Smooth muscle cell (in vitro differentiated cells): ENCODE data around the gene FAM240A. TPM values are rescaled to one million over a fixed set of nuclear protein-coding genes. Genes with fewer than 3 reads are reported as not detected.

ENCODE experiments used
- DNase-seq: peaks from one replicate; lab custom pipeline; 2025; ENCODE audit not compliant: unreplicated experiment; lab: John Stamatoyannopoulos, UW
- H2AFZ ChIP-seq: fragments of 200-600 bp; sonication (generic); 2 replicates; pipeline ENCODE4 v1.6.0; 2016; ENCODE audit warnings: antibody characterized with exemption, low read depth, mild to moderate bottlenecking
- H3F3A ChIP-seq: fragments of 200-600 bp; sonication (generic); 2 replicates; pipeline ENCODE4 v1.6.0; 2017; ENCODE audit warnings: antibody characterized with exemption, low read depth
- H3K27ac ChIP-seq: fragments of 200-600 bp; sonication (generic); 2 replicates; pipeline ENCODE4 v1.5.1; 2016; ENCODE audit warnings: low read depth, mild to moderate bottlenecking
- H3K27me3 ChIP-seq: fragments of 200-600 bp; sonication (generic); 2 replicates; pipeline ENCODE4 v1.6.1; 2016; ENCODE audit warnings: low read depth, mild to moderate bottlenecking
- H3K36me3 ChIP-seq: fragments of 200-600 bp; sonication (generic); 2 replicates; pipeline ENCODE4 v1.5.1; 2016; ENCODE audit warnings: low read depth
- H3K4me1 ChIP-seq: fragments of 200-600 bp; sonication (generic); 2 replicates; pipeline ENCODE4 v1.5.1; 2016; ENCODE audit warnings: low read depth
- H3K4me2 ChIP-seq: fragments of 200-600 bp; sonication (generic); 2 replicates; pipeline ENCODE4 v1.6.0; 2016; ENCODE audit warnings: mild to moderate bottlenecking
- H3K4me3 ChIP-seq: fragments of 200-600 bp; sonication (generic); 2 replicates; pipeline ENCODE4 v1.5.1; 2016; ENCODE audit warnings: mild to moderate bottlenecking
- H3K79me2 ChIP-seq: fragments of 200-600 bp; sonication (generic); 2 replicates; pipeline ENCODE4 v1.6.0; 2016; ENCODE audit warnings: low read depth, mild to moderate bottlenecking
- H3K9ac ChIP-seq: fragments of 200-600 bp; sonication (generic); 2 replicates; pipeline ENCODE4 v1.6.0; 2016; ENCODE audit warnings: low read depth
- H3K9me3 ChIP-seq: fragments of 200-600 bp; sonication (generic); replicated peaks from 2 replicates; pipeline ENCODE4 v1.5.1; 2016; ENCODE audit warnings: low read depth
- H4K20me1 ChIP-seq: fragments of 200-600 bp; sonication (generic); 2 replicates; pipeline ENCODE4 v1.6.0; 2016; ENCODE audit warnings: low read depth
- WGBS: methylation state at CpG from one replicate; pipeline ENCODE4 v1.1.7; 2016; ENCODE audit warnings: low lambda C conversion rate; 5-methylcytosine and 5-hydroxymethylcytosine counted together
- polyA plus RNA-seq: library from polyadenylated mRNA; unstranded; fragments of >200 nt; fragmentation: Nextera tagmentation; extraction: Ambion mirVana; gene quantifications from 2 replicates; pipeline ENCODE4 v1.2.1, GENCODE V29; 2016
- total RNA-seq: library from RNA; depleted of rRNA; stranded (reverse); fragments of >200 nt; gene quantifications from 2 replicates; pipeline ENCODE4 v1.2.3, GENCODE V29; 2014
- TF ChIP-seq, protein P1 (sequence below): fragments of 200-600 bp; sonication (generic); IDR thresholded peaks from 2 replicates; pipeline ENCODE4 v1.5.1; 2017; ENCODE audit warnings: borderline replicate concordance, mild to moderate bottlenecking, antibody characterized with exemption; ENCODE audit not compliant: insufficient read depth, poor library complexity, severe bottlenecking

The FAM240A gene
- total and polyA plus RNA-seq, 2 experiments from 2014 or later: not detected

DNA sequence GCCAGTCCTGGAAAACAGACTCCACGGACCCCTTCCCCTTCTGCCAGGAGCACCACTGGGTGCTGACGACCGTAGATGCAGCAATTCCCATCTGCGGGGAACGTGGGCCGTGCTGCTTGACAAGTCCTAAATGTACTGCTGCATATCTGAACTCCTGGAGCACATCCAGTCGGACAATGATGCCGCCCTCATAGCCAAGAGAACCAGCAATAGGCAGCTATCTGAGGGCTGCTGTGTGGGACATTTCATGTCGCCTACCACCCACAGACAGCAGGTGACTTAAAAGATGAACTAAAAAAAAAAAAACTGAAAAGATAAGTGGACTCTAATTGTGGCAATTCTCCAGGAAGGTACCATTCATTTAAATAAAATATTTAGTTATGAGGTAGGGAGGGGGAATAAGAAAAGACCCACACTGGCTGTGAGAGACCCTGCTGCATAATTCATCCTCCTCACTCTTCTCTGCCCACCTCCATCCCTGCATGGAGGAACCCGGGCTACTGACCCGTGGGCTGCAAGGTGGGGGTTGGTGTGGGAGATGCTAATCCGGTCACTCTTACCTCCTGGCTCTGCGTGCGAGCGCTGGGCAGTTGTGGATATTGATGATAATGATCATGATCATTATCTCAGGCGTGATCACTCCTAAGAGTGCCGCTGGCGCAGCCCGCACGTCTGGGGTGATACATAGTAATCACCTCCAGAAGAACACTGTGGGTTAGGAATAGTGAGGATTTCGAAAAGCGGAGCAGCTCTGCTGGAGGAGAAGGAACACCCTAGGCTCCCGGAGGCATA, 52.8 kb downstream of the FAM240A start:
- no peak for DNase-seq
- no peak overlapping the region for H3K4me3 ChIP-seq
- H3K27ac ChIP-seq: no peak overlapping the region
- no peaks in the 10 kb centered on the region for H3K79me2 ChIP-seq
- TF ChIP-seq, protein P1, sequence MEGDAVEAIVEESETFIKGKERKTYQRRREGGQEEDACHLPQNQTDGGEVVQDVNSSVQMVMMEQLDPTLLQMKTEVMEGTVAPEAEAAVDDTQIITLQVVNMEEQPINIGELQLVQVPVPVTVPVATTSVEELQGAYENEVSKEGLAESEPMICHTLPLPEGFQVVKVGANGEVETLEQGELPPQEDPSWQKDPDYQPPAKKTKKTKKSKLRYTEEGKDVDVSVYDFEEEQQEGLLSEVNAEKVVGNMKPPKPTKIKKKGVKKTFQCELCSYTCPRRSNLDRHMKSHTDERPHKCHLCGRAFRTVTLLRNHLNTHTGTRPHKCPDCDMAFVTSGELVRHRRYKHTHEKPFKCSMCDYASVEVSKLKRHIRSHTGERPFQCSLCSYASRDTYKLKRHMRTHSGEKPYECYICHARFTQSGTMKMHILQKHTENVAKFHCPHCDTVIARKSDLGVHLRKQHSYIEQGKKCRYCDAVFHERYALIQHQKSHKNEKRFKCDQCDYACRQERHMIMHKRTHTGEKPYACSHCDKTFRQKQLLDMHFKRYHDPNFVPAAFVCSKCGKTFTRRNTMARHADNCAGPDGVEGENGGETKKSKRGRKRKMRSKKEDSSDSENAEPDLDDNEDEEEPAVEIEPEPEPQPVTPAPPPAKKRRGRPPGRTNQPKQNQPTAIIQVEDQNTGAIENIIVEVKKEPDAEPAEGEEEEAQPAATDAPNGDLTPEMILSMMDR: no peak
- no peaks in the 10 kb centered on the region for H3F3A ChIP-seq
- H3K27me3 ChIP-seq: no peaks in the 10 kb centered on the region
- no peaks in the 10 kb centered on the region for H3K36me3 ChIP-seq
- no peak overlapping the region for H2AFZ ChIP-seq
- H3K4me2 ChIP-seq: no peak overlapping the region
- H4K20me1 ChIP-seq: no peaks in the 10 kb centered on the region
- H3K9me3 ChIP-seq: no peaks in the 10 kb centered on the region
- no peak overlapping the region for H3K9ac ChIP-seq
- H3K4me1 ChIP-seq: peaks cover 21% of the 10 kb centered on the region
- 75% methylated on average over 23 of the region's 23 CpGs for WGBS

DNA sequence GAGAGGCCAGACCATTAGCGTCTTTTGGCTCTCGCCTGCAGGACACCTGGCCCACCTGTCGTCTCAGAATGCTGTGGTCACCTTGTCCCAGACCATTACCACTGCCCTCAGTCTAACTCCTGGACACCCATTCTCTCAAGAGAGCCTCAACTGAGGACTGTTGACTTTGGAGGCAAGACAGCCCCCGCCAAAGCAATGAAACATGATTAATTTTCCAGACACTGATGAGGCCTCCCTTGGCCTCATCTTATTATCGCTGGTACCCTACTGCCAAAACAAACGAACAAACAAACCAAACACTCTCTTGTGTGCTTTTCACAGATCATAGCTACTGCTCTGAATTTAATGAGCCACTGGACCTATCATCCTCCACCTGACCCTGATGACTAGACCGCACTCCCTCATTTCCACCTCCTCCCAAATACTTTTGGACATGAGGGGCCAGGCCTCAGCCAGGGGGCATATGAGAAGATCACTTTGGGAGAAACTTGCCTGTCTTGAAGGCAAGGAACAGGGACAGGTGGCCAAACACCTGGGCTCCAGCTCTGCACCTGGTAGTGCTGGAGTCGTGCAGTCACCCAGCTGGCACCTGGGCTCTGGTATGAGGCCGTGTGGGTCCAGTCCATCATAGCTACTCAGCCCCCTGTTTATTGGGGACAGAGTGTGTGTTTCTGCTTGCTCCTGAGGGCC, 53.6 kb downstream of the FAM240A start:
- Histone ChIP-seq H3K4me3 (no peak overlapping the region), H4K20me1 (no peaks in the 10 kb centered on the region), H3K27me3 (no peaks in the 10 kb centered on the region), H3F3A (no peaks in the 10 kb centered on the region), H3K36me3 (no peaks in the 10 kb centered on the region), H3K4me2 (no peak overlapping the region), H3K9me3 (no peaks in the 10 kb centered on the region), H3K27ac (no peak overlapping the region), H3K9ac (no peak overlapping the region), H3K4me1 (peaks cover 18% of the 10 kb centered on the region), H3K79me2 (no peaks in the 10 kb centered on the region), H2AFZ (no peak overlapping the region)
- 91% methylated on average over 9 of the region's 9 CpGs for WGBS
- TF ChIP-seq, protein P1: no peak
- no peak for DNase-seq

DNA sequence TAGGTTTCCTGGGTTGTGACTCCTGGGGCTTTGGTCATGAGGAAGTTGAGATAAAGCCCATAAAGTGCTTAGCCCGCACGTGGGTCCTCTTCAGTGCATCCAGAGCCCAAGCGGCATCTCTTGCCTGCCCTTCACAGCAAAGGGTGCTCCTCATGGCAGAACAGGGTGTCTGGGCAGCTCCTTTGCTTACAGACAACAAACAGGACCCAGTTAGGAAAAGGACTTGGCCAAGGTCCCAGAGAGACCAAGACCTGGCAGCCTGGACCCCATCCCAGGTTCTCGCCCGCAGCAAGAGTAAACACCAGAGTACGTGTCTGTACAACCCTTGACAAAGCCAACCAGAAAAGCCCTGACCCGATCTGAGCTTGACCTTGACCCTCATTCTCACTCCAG, 54.1 kb downstream of the FAM240A start:
- Histone ChIP-seq H3K79me2 (no peaks in the 10 kb centered on the region), H3K4me2 (no peak overlapping the region), H3K36me3 (no peaks in the 10 kb centered on the region), H3F3A (no peaks in the 10 kb centered on the region), H3K9me3 (no peaks in the 10 kb centered on the region), H3K4me1 (peaks cover 13% of the 10 kb centered on the region), H4K20me1 (no peaks in the 10 kb centered on the region), H3K27ac (no peak overlapping the region), H2AFZ (no peak overlapping the region), H3K27me3 (no peaks in the 10 kb centered on the region), H3K4me3 (no peak overlapping the region), H3K9ac (no peak overlapping the region)
- DNase-seq: no peak
- TF ChIP-seq, protein P1: no peak
- WGBS: 92% methylated on average over 7 of the region's 7 CpGs
